Erythroblast (primary cell): ENCODE data around the gene KLHL10.

Source experiments
- DNase-seq, 2 experiments: peaks; one replicate each; lab custom pipeline; 2025; lab: John Stamatoyannopoulos, UW
- GATA1 ChIP-seq: IDR thresholded peaks from 2 replicates; pipeline ENCODE4 v1.6.1; 2011; ENCODE audit warnings: low read depth, mild to moderate bottlenecking, control low read depth, low read length, moderate library complexity
- POLR2A ChIP-seq: IDR thresholded peaks from 2 replicates; pipeline ENCODE4 v1.6.1; 2011; ENCODE audit warnings: mild to moderate bottlenecking, low read length

Gene KLHL10

GRCh38 chr17:41885733-41886132, 48.1 kb downstream of the KLHL10 start:
- no peak for TF ChIP-seq POLR2A
- TF ChIP-seq GATA1, result no peak
- DNase-seq, result peak in 1 of 2 experiments; percentile 35

GRCh38 chr17:41888332-41888965, 50.8 kb downstream of the KLHL10 start:
- no peak for DNase-seq
- no peak for TF ChIP-seq POLR2A
- no peak for TF ChIP-seq GATA1

GRCh38 chr17:41891135-41892020, 53.8 kb downstream of the KLHL10 start:
- no peak for DNase-seq
- TF ChIP-seq POLR2A (no peak), GATA1 (no peak)

- no peak for TF ChIP-seq POLR2A
- no peak for TF ChIP-seq GATA1
- no peak for DNase-seq
Measured at GRCh38 chr17:41892021-41892376, 54.4 kb downstream of the KLHL10 start.

GRCh38 chr17:41893384-41893783, 55.8 kb downstream of the KLHL10 start:
- no peak for DNase-seq
- TF ChIP-seq POLR2A (no peak), GATA1 (no peak)

- DNase-seq, result no peak
- TF ChIP-seq GATA1, result no peak
- no peak for TF ChIP-seq POLR2A
Measured at GRCh38 chr17:41894791-41895331, 57.2 kb downstream of the KLHL10 start.

- TF ChIP-seq POLR2A (no peak), GATA1 (no peak)
- DNase-seq, result no peak
Measured at GRCh38 chr17:41895617-41896016, 58.0 kb downstream of the KLHL10 start.

GRCh38 chr17:41896726-41897125, 59.1 kb downstream of the KLHL10 start:
- DNase-seq, result no peak
- TF ChIP-seq GATA1 (no peak), POLR2A (no peak)
